Gastrocnemius medialis (tissue), 4 donors: ENCODE data around the gene SUGCT. TPM values are rescaled to one million over a fixed set of nuclear protein-coding genes. Genes with fewer than 3 reads are reported as not detected.
"Not testable (repeated sequence)": the region's sequence is repeated elsewhere in the genome, so short reads cannot be mapped to it uniquely, and the experiment has no call there.

Experiments
- ATAC-seq, 2 donors: fragments of 150-250 bp; one replicate each; pipeline ENCODE4 v1.9.1; 2016
- DNase-seq, 2 donors: peaks; one replicate each; pipeline ENCODE4 v3.0.0-alpha.2; 2019
- H3K27ac ChIP-seq, 4 donors: fragments of 200-600 bp; sonication (generic); 1 replicate in 1 of 4; 2 replicates in 3 of 4; pipeline ENCODE4 v1.5.1; 2016 to 2018; ENCODE audit warnings: mild to moderate bottlenecking in 2 of 4, moderate library complexity in 1 of 4
- H3K27me3 ChIP-seq, 3 donors: fragments of 200-600 bp; sonication (generic) in 2 of 3; 1 replicate in 1 of 3; 2 replicates in 2 of 3; pipeline versions ENCODE4 v1.5.1 to v1.6.0; 2016 to 2019; ENCODE audit warnings: mild to moderate bottlenecking in 1 of 3, moderate library complexity in 1 of 3
- H3K36me3 ChIP-seq, 2 donors: fragments of 200-600 bp; sonication (generic) in 1 of 2; one replicate each; pipeline ENCODE4 v1.5.1; 2017 to 2018
- H3K4me1 ChIP-seq, 2 donors: fragments of 200-600 bp; sonication (generic) in 1 of 2; one replicate each; pipeline ENCODE4 v1.5.1; 2016 to 2017; ENCODE audit warnings: mild to moderate bottlenecking in 2 of 2
- H3K4me3 ChIP-seq, 4 donors: fragments of 200-600 bp; sonication (generic) in 3 of 4; 1 replicate in 1 of 4; 2 replicates in 3 of 4; pipeline ENCODE4 v1.5.1; 2016 to 2019; ENCODE audit warnings: mild to moderate bottlenecking in 2 of 4
- H3K9me3 ChIP-seq, 3 donors: fragments of 200-600 bp; sonication (generic) in 2 of 3; 1 replicate in 1 of 3; 2 replicates in 2 of 3; pipeline ENCODE4 v1.5.1; 2016 to 2019
- CTCF ChIP-seq, 5 experiments: fragments of 450-650 bp in 3 of 5; fragments of 200-600 bp in 2 of 5; sonication (generic) in 2 of 5; IDR thresholded peaks in 4 of 5; conservative IDR thresholded peaks in 1 of 5; 1 replicate in 4 of 5; 2 replicates in 1 of 5; pipeline ENCODE4 v1.5.1; 2016 to 2019; ENCODE audit warnings: antibody characterized with exemption in 5 of 5, mild to moderate bottlenecking in 3 of 5, moderate library complexity in 3 of 5
- POLR2A ChIP-seq, 2 donors: fragments of 450-650 bp; IDR thresholded peaks; one replicate each; pipeline ENCODE4 v1.6.1; 2017; ENCODE audit warnings: antibody characterized with exemption in 2 of 2, mild to moderate bottlenecking in 2 of 2, moderate library complexity in 2 of 2
- in situ Hi-C, 4 donors: fragments of 200-750 bp; cut with MboI; loops; one replicate each; pipeline versions ENCODE4 v1.15.0 to v1.8.0; 2017; ENCODE audit warnings: low sequenced_read_pairs in 4 of 4
- intact Hi-C: fragments of 100-400 bp; cut with DNase I; formaldehyde crosslinking; loops from one replicate; pipeline ENCODE4 v1.15.1; 2023; ENCODE audit warnings: low total_unique reads
- total RNA-seq, 4 donors: library from RNA; depleted of rRNA; stranded (reverse); fragments of >200 nt; gene quantifications; one replicate each; pipeline versions ENCODE4 v1.1.0 to v1.2.3, GENCODE V29; 2016

Gene SUGCT
- total RNA-seq, 4 donors from 2014 or later, result 2.3 to 3.5 (median 2.9) TPM

GRCh38 chr7:40263752-40264390 lies 129.1 kb downstream of the SUGCT start:
- no peaks in the 10 kb centered on the region for H3K9me3 ChIP-seq
- H3K27ac ChIP-seq, result no peak overlapping the region
- no peaks in the 10 kb centered on the region for H3K27me3 ChIP-seq
- H3K36me3 ChIP-seq, result no peaks in the 10 kb centered on the region
- no peak for DNase-seq
- no peak for ATAC-seq
- H3K4me3 ChIP-seq, result no peak overlapping the region
- in situ Hi-C loops (no loop called here), intact Hi-C loops (no loop called here)
- no peaks in the 10 kb centered on the region for H3K4me1 ChIP-seq
- TF ChIP-seq CTCF (IDR thresholded peaks at IDR 0.05 in 4 of 5, conservative IDR thresholded peaks at IDR 0.05 in 1 of 5) (no peak), POLR2A (IDR thresholded peaks at IDR 0.05) (no peak)

- ATAC-seq, result no peak
- in situ Hi-C loops (no loop called here), intact Hi-C loops (no loop called here)
- no peak overlapping the region for H3K4me3 ChIP-seq
- H3K27ac ChIP-seq, result no peak overlapping the region
- DNase-seq, result no peak
- H3K9me3 ChIP-seq, result no peaks in the 10 kb centered on the region
- no peaks in the 10 kb centered on the region for H3K27me3 ChIP-seq
- no peak for TF ChIP-seq POLR2A (IDR thresholded peaks at IDR 0.05)
- no peak for TF ChIP-seq CTCF (IDR thresholded peaks at IDR 0.05 in 4 of 5, conservative IDR thresholded peaks at IDR 0.05 in 1 of 5)
- H3K36me3 ChIP-seq, result no peaks in the 10 kb centered on the region
- H3K4me1 ChIP-seq, result no peaks in the 10 kb centered on the region
Measured at GRCh38 chr7:40267583-40267982, 132.8 kb downstream of the SUGCT start.

DNA sequence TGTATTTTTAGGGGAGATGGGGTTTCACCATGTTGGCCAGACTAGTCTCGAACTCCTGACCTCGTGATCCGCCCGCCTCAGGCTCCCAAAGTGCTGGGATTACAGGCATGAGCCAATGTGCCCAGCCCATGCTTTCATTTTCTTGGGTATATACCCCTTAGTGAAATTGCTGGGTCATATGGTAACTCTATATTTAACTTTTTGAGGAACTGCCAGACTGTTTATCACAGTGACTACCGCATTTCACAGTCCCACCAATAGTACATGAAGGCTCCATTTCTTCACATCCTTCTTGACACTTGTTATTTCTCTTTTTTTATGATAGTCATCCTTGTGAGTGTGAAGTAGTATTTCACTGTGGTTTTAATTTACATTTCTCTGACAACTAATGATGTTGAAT lies 134.0 kb downstream of the SUGCT start:
- H3K4me3 ChIP-seq, H3K9me3 ChIP-seq, H3K27me3 ChIP-seq, H3K36me3 ChIP-seq, intact Hi-C loops, in situ Hi-C loops, DNase-seq, H3K4me1 ChIP-seq, H3K27ac ChIP-seq, ATAC-seq: not testable (repeated sequence)

DNA sequence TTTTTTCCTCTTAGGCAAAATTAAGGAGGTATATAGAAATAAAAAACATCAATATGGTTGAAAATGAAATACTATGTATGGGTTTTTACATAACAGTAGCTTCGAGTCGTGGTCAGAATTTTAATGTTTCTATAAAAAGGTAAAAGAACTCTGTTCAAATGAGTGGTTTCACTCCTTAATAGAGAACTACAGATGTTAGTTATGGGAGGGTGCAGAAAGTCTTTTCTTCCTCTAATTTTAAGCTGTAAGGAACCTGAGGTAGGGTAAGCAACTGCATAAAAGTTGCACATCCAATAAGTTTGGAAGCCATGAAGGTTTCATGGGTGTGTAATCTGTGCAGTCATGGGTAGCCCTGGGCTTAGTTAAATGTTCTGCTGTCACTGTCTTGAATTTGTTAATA lies 141.3 kb downstream of the SUGCT start:
- no peaks in the 10 kb centered on the region for H3K4me1 ChIP-seq
- in situ Hi-C loops (no loop called here), intact Hi-C loops (no loop called here)
- H3K27me3 ChIP-seq, result no peaks in the 10 kb centered on the region
- no peaks in the 10 kb centered on the region for H3K9me3 ChIP-seq
- no peak for DNase-seq
- no peak for TF ChIP-seq CTCF (IDR thresholded peaks at IDR 0.05 in 4 of 5, conservative IDR thresholded peaks at IDR 0.05 in 1 of 5)
- TF ChIP-seq POLR2A (IDR thresholded peaks at IDR 0.05), result no peak
- ATAC-seq, result no peak
- H3K4me3 ChIP-seq, result no peak overlapping the region
- no peaks in the 10 kb centered on the region for H3K36me3 ChIP-seq
- H3K27ac ChIP-seq, result no peak overlapping the region

GRCh38 chr7:40279991-40280390 lies 145.2 kb downstream of the SUGCT start:
- DNase-seq (no peak), ATAC-seq (no peak)
- Histone ChIP-seq H3K9me3 (no peaks in the 10 kb centered on the region), H3K36me3 (no peaks in the 10 kb centered on the region), H3K27me3 (no peaks in the 10 kb centered on the region), H3K4me3 (no peak overlapping the region), H3K27ac (no peak overlapping the region), H3K4me1 (no peaks in the 10 kb centered on the region)
- intact Hi-C loops (no loop called here), in situ Hi-C loops (no loop called here)
- TF ChIP-seq CTCF (IDR thresholded peaks at IDR 0.05 in 4 of 5, conservative IDR thresholded peaks at IDR 0.05 in 1 of 5), result no peak
- TF ChIP-seq POLR2A (IDR thresholded peaks at IDR 0.05), result no peak
